Left hindlimb (tissue), 1 donor: ENCODE results near the gene TAF4B.
"Not testable (repeated sequence)": the region's sequence is repeated elsewhere in the genome, so short reads cannot be mapped to it uniquely, and the experiment has no call there.

Experiments used
- DNase-seq: peaks from one replicate; pipeline ENCODE4 v3.0.0-alpha.2; 2018

TAF4B gene

GRCh38 chr18:26425148-26425531 lies 198.9 kb downstream of the TAF4B start:
- no peak for DNase-seq

GRCh38 chr18:26429535-26430226 lies 203.4 kb downstream of the TAF4B start:
- no peak for DNase-seq

- DNase-seq, result no peak
These were observed 206.6 kb downstream of the TAF4B start for GRCh38 chr18:26432651-26433424.

- DNase-seq, result no peak
These were observed 208.6 kb downstream of the TAF4B start for GRCh38 chr18:26434887-26435286.

GRCh38 chr18:26435415-26436095 lies 209.3 kb downstream of the TAF4B start:
- DNase-seq, result no peak

GRCh38 chr18:26436176-26437051 lies 210.2 kb downstream of the TAF4B start:
- no peak for DNase-seq

GRCh38 chr18:26437634-26438033 lies 211.4 kb downstream of the TAF4B start:
- not testable (repeated sequence) for DNase-seq

GRCh38 chr18:26438980-26439379 lies 212.7 kb downstream of the TAF4B start:
- DNase-seq, result no peak

- no peak for DNase-seq
These were observed 213.3 kb downstream of the TAF4B start for GRCh38 chr18:26439537-26439936.

- no peak for DNase-seq
These were observed 214.4 kb downstream of the TAF4B start for GRCh38 chr18:26440644-26441043.
